Activated naive CD8-positive, alpha-beta T cell treated with anti-CD3 and anti-CD28 coated beads, Interleukin-2, amount 50 U/mL, for 24 hours (primary cell): ENCODE results near the gene ENTPD6.
A peak's percentile ranks its signal among the peaks of the same experiment; 100 is the strongest.
"Not testable (repeated sequence)": the region's sequence is repeated elsewhere in the genome, so short reads cannot be mapped to it uniquely, and the experiment has no call there.

Experiments
- ATAC-seq: fragments of 150-1000 bp; cut with Tn5 transposase; one replicate; pipeline ENCODE4 v1.10.0; 2021
- DNase-seq: peaks from one replicate; pipeline ENCODE4 v3.0.0; 2021
- H3K27ac Mint-ChIP-seq: one replicate; pipeline ENCODE4 v1.8.0; 2021; ENCODE audit warnings: mild to moderate bottlenecking, mixed read lengths
- H3K27me3 Mint-ChIP-seq: one replicate; pipeline ENCODE4 v1.8.0; 2021; ENCODE audit warnings: mixed read lengths
- H3K36me3 Mint-ChIP-seq: one replicate; pipeline ENCODE4 v1.8.0; 2021; ENCODE audit warnings: low read depth, mixed read lengths
- H3K4me1 Mint-ChIP-seq: one replicate; pipeline ENCODE4 v1.8.0; 2021; ENCODE audit warnings: mixed read lengths
- H3K4me3 Mint-ChIP-seq: one replicate; pipeline ENCODE4 v1.8.0; 2021; ENCODE audit warnings: mild to moderate bottlenecking, moderate library complexity, mixed read lengths
- H3K9me3 Mint-ChIP-seq: one replicate; pipeline ENCODE4 v1.8.0; 2021; ENCODE audit warnings: mixed read lengths

ENTPD6 gene

DNA sequence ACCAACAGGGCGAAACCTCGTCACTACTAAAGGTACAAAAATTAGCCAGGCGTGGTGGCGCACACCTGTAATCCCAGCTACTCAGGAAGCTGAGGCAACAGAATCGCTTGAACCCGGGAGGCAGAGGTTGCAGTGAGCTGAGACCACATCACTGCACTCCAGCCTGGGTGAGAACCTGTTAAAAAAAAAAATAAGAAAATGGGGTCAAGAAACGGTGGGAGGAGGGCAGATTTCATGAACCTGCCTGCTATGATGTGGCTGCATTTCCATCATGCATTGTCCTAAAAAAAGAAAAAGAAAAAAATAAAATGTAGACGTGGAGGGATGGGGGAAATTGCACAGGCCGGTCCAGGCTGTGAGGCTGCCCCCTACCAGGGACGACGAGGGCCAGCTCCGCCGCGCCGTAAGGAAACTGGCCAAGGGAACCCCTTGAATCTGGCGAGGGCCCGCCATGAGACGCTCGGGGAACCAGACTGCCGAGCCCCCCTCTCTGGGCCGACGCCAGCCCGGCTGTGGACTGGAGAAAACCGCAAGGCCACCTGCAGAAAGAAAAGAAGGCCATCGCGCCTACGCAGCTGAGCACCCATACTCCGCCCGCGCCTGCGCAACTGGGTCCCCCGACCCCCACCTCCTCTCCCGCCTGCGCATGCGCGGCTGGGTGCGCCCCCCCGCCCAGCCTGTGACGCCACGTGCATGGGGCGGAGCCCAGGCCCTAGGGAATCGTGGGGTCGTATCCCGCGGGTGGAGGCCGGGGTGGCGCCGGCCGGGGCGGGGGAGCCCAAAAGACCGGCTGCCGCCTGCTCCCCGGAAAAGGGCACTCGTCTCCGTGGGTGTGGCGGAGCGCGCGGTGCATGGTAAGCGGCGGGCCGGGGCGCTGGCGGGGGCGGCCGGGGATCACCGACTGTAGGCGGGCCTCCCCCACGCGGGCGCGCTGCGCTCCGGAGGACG lies at the start of gene ENTPD6:
ENTPD6 (plus strand) TSS at position 699 of the 948 bp plus-strand sequence. CDS start 10,825 bp downstream, outside the sequence.
- Mint-ChIP-seq H3K27ac (peak within 1 kb of the TSS; percentile 43), H3K4me3 (peak within 1 kb of the TSS; percentile 88), H3K36me3 (peaks cover 2% of the 10 kb centered on the region), H3K9me3 (no peaks in the 10 kb centered on the region), H3K27me3 (no peaks in the 10 kb centered on the region), H3K4me1 (peaks cover 39% of the 10 kb centered on the region)
- DNase-seq: peak; percentile 95
- ATAC-seq: peak; percentile 77

- no peak overlapping the region for H3K4me3 Mint-ChIP-seq
- peaks cover 18% of the 10 kb centered on the region for H3K27me3 Mint-ChIP-seq
- DNase-seq: no peak
- no peaks in the 10 kb centered on the region for H3K9me3 Mint-ChIP-seq
- peaks cover 5% of the 10 kb centered on the region for H3K4me1 Mint-ChIP-seq
- H3K27ac Mint-ChIP-seq: no peak overlapping the region
- ATAC-seq: no peak
- H3K36me3 Mint-ChIP-seq: no peaks in the 10 kb centered on the region
Measured at GRCh38 chr20:25146976-25147375, 48.5 kb upstream of the ENTPD6 start.

- H3K27ac Mint-ChIP-seq: no peak overlapping the region
Measured at GRCh38 chr20:25147716-25148115, 47.8 kb upstream of the ENTPD6 start.

GRCh38 chr20:25148181-25148981 lies 47.1 kb upstream of the ENTPD6 start:
- peak overlapping the region; percentile 76 for H3K4me3 Mint-ChIP-seq
- DNase-seq: peak; percentile 60
- H3K27ac Mint-ChIP-seq: peak overlapping the region; percentile 81

More at GRCh38 chr20:25147716-25148115, 47.8 kb upstream of the ENTPD6 start:
- Mint-ChIP-seq H3K27me3 (peaks cover 18% of the 10 kb centered on the region), H3K9me3 (no peaks in the 10 kb centered on the region), H3K4me3 (no peak overlapping the region), H3K4me1 (peaks cover 5% of the 10 kb centered on the region), H3K36me3 (no peaks in the 10 kb centered on the region)
- DNase-seq: no peak
- no peak for ATAC-seq

DNA sequence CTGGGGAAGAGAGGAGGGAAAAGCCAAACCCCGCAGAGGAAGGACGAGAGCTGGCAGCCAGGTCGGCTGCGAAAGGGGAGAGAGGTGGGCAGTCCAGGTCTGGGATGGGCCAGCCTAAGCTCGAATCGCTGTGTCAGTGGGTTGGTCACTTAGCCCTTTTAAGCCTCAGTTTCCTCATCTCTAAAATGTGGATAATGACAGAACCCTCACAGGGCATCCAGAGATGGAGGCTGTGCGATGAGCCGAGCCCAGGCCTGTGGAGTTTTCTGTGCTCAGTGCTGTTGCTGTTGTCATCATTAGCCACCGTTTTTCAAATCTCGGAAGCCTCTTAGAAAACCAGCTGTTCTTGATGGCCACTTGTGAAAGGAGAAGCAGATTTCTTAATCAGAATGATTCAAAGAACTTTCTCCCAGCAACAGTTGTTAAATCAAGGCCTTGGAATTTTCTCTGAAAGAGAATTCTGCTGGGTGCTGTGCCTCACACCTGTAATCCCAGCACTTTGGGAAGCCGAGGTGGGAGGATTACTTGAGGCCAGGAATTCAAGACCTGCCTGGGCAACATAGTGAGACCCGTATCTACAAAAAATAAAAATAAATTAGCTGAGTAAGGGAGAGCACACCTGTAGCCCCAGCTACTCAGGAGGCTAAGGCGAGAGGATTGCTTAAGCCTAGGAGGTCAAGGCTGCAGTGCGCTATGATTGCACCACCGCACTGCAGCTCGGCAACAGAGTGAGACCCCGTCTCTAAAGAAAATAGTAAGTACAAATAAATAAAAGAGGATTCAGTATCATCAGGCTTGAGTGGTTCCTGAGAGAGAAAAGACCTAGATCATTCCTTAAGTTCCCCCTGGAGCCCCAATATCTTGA lies 46.3 kb upstream of the ENTPD6 start:
- Mint-ChIP-seq H3K27me3 (peaks cover 20% of the 10 kb centered on the region), H3K36me3 (no peaks in the 10 kb centered on the region), H3K27ac (peak overlapping the region; percentile 81), H3K9me3 (no peaks in the 10 kb centered on the region), H3K4me3 (peak overlapping the region; percentile 76), H3K4me1 (peaks cover 5% of the 10 kb centered on the region)
- ATAC-seq: no peak
- no peak for DNase-seq

More at GRCh38 chr20:25148181-25148981, 47.1 kb upstream of the ENTPD6 start:
- peak; percentile 66 for ATAC-seq
- Mint-ChIP-seq H3K36me3 (no peaks in the 10 kb centered on the region), H3K27me3 (peaks cover 20% of the 10 kb centered on the region), H3K4me1 (peaks cover 5% of the 10 kb centered on the region), H3K9me3 (no peaks in the 10 kb centered on the region)

- Mint-ChIP-seq H3K4me3 (no peak overlapping the region), H3K27ac (no peak overlapping the region), H3K4me1 (peaks cover 5% of the 10 kb centered on the region), H3K9me3 (no peaks in the 10 kb centered on the region), H3K27me3 (peaks cover 20% of the 10 kb centered on the region), H3K36me3 (no peaks in the 10 kb centered on the region)
- DNase-seq (no peak), ATAC-seq (no peak)
Measured at GRCh38 chr20:25150016-25150415, 45.5 kb upstream of the ENTPD6 start.

DNA sequence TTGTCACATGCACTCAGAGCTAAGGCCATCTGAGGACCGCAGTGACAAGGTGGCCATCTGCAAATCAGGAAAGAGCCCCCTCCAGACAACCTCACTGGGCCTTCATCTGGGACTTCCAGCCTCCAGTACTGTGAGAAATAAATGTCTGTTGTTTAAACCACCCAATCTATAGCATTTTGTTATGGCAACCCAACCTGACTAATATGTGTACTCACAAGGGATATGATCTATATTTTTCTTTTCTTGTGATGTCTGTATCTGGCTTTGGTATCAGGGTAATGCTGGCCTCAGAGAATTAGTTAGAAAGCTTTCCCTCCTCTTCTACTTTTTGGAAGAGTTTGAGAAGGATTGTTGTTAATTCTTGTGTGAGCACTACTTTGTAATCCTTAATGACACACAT lies 37.5 kb upstream of the ENTPD6 start:
- H3K36me3 Mint-ChIP-seq: no peaks in the 10 kb centered on the region
- ATAC-seq (no peak), DNase-seq (no peak)
- peaks cover 20% of the 10 kb centered on the region for H3K4me1 Mint-ChIP-seq
- H3K9me3 Mint-ChIP-seq: no peaks in the 10 kb centered on the region
- H3K27me3 Mint-ChIP-seq: peaks cover 2% of the 10 kb centered on the region
- H3K27ac Mint-ChIP-seq: no peak overlapping the region
- H3K4me3 Mint-ChIP-seq: no peak overlapping the region

DNA sequence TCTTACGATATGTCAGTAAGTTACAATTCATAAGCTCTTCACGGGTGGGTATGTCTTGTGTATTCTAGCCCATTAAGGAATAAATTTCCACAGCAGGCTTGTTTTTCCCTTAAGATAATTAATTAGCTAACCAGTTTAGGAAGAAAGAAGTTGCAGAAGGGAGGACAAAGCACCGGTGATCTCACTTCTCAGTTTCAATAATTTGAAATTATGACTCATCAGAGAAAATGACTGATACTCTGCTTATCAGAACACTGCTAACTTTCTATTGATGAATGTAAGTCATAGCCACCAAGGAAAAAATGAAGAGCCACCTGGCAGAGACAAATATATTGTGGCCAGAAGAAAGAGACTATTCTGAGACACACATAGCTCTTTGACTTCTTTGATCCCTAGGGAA lies 35.0 kb upstream of the ENTPD6 start:
- no peak for DNase-seq

GRCh38 chr20:25160897-25161296 lies 34.6 kb upstream of the ENTPD6 start:
- Mint-ChIP-seq H3K27me3 (no peaks in the 10 kb centered on the region), H3K4me1 (peaks cover 20% of the 10 kb centered on the region), H3K9me3 (peaks cover 11% of the 10 kb centered on the region), H3K27ac (peak overlapping the region; percentile 68), H3K36me3 (no peaks in the 10 kb centered on the region), H3K4me3 (no peak overlapping the region)
- no peak for DNase-seq
- peak; percentile 61 for ATAC-seq

More for the DNA sequence above, 35.0 kb upstream of the ENTPD6 start:
- Mint-ChIP-seq H3K36me3 (no peaks in the 10 kb centered on the region), H3K27ac (peak overlapping the region; percentile 68), H3K27me3 (no peaks in the 10 kb centered on the region), H3K4me3 (no peak overlapping the region), H3K9me3 (peaks cover 11% of the 10 kb centered on the region), H3K4me1 (peaks cover 20% of the 10 kb centered on the region)
- ATAC-seq: peak; percentile 99

DNA sequence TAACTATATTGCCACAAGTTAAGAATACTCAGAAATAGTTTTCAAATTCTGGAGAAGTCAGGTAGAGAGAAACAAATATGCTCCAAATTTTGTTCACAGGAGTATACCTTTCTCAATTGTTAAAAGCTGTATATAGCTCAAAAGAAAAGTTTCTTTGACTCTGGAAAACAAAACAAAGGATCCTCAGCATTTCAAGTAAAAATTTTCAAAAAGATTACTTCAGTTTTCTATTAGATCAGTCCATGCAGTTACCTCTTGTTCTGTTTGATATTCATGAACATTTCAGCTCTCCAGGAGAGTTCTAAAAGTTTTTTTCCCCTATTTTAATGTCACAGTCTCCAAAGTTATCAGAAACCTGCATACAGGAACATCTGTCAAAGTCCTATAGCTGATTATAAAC lies 30.4 kb upstream of the ENTPD6 start:
- Mint-ChIP-seq H3K36me3 (no peaks in the 10 kb centered on the region), H3K27ac (no peak overlapping the region), H3K9me3 (peaks cover 11% of the 10 kb centered on the region), H3K4me3 (no peak overlapping the region), H3K27me3 (peaks cover 16% of the 10 kb centered on the region), H3K4me1 (peaks cover 14% of the 10 kb centered on the region)
- DNase-seq: no peak
- no peak for ATAC-seq

DNA sequence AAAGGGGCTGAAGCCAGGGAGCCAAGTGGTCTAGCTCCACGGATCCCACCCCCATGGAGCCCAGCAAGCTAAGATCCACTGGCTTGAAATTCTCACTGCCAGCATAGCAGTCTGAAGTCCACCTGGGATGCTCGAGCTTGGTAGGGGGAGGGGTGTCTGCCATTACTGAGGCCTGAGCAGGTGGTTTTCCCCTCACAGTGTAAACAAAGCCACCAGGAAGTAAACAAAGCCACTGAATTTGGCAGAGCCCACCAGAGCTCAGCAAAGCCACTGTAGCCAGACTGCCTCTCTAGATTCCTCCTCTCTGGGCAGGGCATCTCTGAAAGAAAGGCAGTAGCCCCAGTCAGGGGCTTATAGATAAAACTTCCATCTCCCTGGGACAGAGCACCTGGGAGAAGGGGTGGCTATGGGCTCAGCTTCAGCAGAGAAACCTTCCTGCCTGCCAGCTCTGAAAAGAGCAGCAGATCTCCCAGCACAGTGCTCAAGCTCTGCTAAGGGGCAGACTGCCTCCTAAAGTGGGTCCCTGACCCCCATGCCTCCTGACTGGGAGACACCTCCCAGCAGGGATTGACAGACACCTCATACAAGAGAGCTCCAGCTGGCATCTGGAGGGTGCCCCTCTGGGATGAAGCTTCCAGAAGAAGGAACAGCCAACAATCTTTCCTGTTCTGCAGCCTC lies 29.3 kb upstream of the ENTPD6 start:
- not testable (repeated sequence) for ATAC-seq, H3K27ac Mint-ChIP-seq

DNA sequence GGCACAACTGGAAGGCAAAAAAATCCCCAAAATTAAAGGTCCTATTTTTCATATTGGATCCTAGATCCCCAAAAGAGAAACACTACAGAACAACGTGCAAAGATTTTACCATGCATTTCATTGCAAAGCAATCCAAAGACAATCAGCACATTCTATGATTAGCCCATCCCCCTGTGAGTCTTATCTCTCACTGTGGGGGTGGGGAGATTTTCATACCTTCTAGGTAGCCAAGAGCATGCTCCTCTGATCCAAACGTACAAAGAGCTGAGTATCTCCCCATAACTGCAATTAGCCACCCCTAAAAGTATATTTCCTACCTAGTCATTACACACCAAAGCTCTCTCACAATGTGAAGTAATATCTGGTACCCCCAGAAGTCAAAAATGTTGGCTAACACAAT lies 22.2 kb upstream of the ENTPD6 start:
- H3K4me1 Mint-ChIP-seq: peaks cover 16% of the 10 kb centered on the region
- peaks cover 5% of the 10 kb centered on the region for H3K27me3 Mint-ChIP-seq
- H3K27ac Mint-ChIP-seq: no peak overlapping the region
- DNase-seq (no peak), ATAC-seq (peak; percentile 59)
- H3K4me3 Mint-ChIP-seq: no peak overlapping the region
- H3K9me3 Mint-ChIP-seq: no peaks in the 10 kb centered on the region
- H3K36me3 Mint-ChIP-seq: no peaks in the 10 kb centered on the region

More for the DNA sequence above, 29.3 kb upstream of the ENTPD6 start:
- H3K4me3 Mint-ChIP-seq, DNase-seq, H3K4me1 Mint-ChIP-seq, H3K36me3 Mint-ChIP-seq: not testable (repeated sequence)
- H3K9me3 Mint-ChIP-seq: peaks cover 11% of the 10 kb centered on the region
- peaks cover 16% of the 10 kb centered on the region for H3K27me3 Mint-ChIP-seq

- Mint-ChIP-seq H3K4me3 (no peak overlapping the region), H3K27me3 (no peaks in the 10 kb centered on the region), H3K36me3 (no peaks in the 10 kb centered on the region), H3K9me3 (no peaks in the 10 kb centered on the region), H3K4me1 (peaks cover 16% of the 10 kb centered on the region), H3K27ac (peak overlapping the region; percentile 4)
- DNase-seq: no peak
- peak; percentile 68 for ATAC-seq
Measured at GRCh38 chr20:25173886-25174308, 21.6 kb upstream of the ENTPD6 start.
